IMR-90 (cell line): ENCODE measurements around the gene DPY19L1. TPM values are rescaled to one million over a fixed set of nuclear protein-coding genes. Genes with fewer than 3 reads are reported as not detected.

ENCODE experiments used
- ATAC-seq: fragments of 200-7000 bp; cut with Tn5 transposase; 2 replicates; pipeline ENCODE4 v1.9.1; 2020; ENCODE audit warnings: low read depth, mild to moderate bottlenecking, moderate library complexity
- BruUV-seq: library from RNA; stranded (reverse); fragments of 400-500 nt; replicated peaks from 2 replicates; lab custom pipeline; 2021; lab: Mats Ljungman, UMichigan
- CTCF ChIA-PET: fragments of 300-600 bp; formaldehyde crosslinking; extraction: SDS; loops from one replicate; lab custom pipeline; 2021; ENCODE audit warnings: antibody characterized with exemption; lab: Yijun Ruan, JAX
- POLR2A ChIA-PET: fragments of 300-600 bp; sonication (Branson Sonifier 250); formaldehyde crosslinking; loops from one replicate; lab custom pipeline; 2022; ENCODE audit warnings: antibody characterized with exemption; ENCODE audit not compliant: unreplicated experiment; lab: Charles Lee
- DNase-seq: peaks from one replicate; pipeline ENCODE4 v3.0.0; 2013
- H2AFZ ChIP-seq: replicated peaks from 2 replicates; pipeline ENCODE3; 2013; ENCODE audit warnings: low read length, mild to moderate bottlenecking; ENCODE audit not compliant: poor library complexity
- H2AK5ac ChIP-seq: 2 replicates; pipeline ENCODE4 v1.6.1; 2013; ENCODE audit warnings: low read depth, low read length, inconsistent platforms
- H2AK9ac ChIP-seq: replicated peaks from 2 replicates; pipeline ENCODE3; 2013; ENCODE audit warnings: mild to moderate bottlenecking, low read depth, low read length, moderate library complexity; ENCODE audit not compliant: poor library complexity
- H2BK120ac ChIP-seq: 2 replicates; pipeline ENCODE4 v1.6.1; 2013; ENCODE audit warnings: low read depth, low read length, inconsistent platforms
- H2BK15ac ChIP-seq: 3 replicates; pipeline ENCODE4 v1.6.1; 2013; ENCODE audit warnings: low read depth, low read length, inconsistent platforms
- H2BK20ac ChIP-seq: 2 replicates; pipeline ENCODE4 v1.6.1; 2013; ENCODE audit warnings: low read depth, mild to moderate bottlenecking, inconsistent platforms, low read length, moderate library complexity
- H2BK5ac ChIP-seq: 2 replicates; pipeline ENCODE4 v1.6.1; 2013; ENCODE audit warnings: mild to moderate bottlenecking, low read depth, low read length, inconsistent platforms; ENCODE audit not compliant: poor library complexity, severe bottlenecking
- H3K14ac ChIP-seq: replicated peaks from 2 replicates; pipeline ENCODE4 v1.6.1; 2013; ENCODE audit warnings: low read depth, low read length, inconsistent platforms
- H3K18ac ChIP-seq: 2 replicates; pipeline ENCODE4 v1.6.1; 2013; ENCODE audit warnings: low read depth, low read length, control low read depth
- H3K23ac ChIP-seq: 2 replicates; pipeline ENCODE4 v1.6.1; 2013; ENCODE audit warnings: low read depth, low read length, inconsistent platforms
- H3K27ac ChIP-seq: 2 replicates; pipeline ENCODE4 v1.5.1; 2013; ENCODE audit warnings: mild to moderate bottlenecking, control low read depth, low read length; ENCODE audit not compliant: insufficient read depth
- H3K27me3 ChIP-seq: 2 replicates; pipeline ENCODE4 v1.6.1; 2013; ENCODE audit warnings: low read length; ENCODE audit not compliant: control insufficient read depth, insufficient read depth
- H3K36me3 ChIP-seq: 2 replicates; pipeline ENCODE4 v1.6.1; 2013; ENCODE audit warnings: low read length, mixed read lengths; ENCODE audit not compliant: control insufficient read depth, insufficient read depth
- H3K4ac ChIP-seq: 2 replicates; pipeline ENCODE4 v1.6.1; 2013; ENCODE audit warnings: low read depth, low read length, inconsistent platforms
- H3K4me1 ChIP-seq: 2 replicates; pipeline ENCODE4 v1.6.1; 2013; ENCODE audit warnings: low read length, mixed read lengths; ENCODE audit not compliant: control insufficient read depth, insufficient read depth
- H3K4me2 ChIP-seq: 2 replicates; pipeline ENCODE4 v1.6.1; 2013; ENCODE audit warnings: low read depth, mild to moderate bottlenecking, control low read depth, low read length, moderate library complexity
- H3K4me3 ChIP-seq: 2 replicates; pipeline ENCODE4 v1.5.1; 2013; ENCODE audit warnings: low read depth, mild to moderate bottlenecking, control low read depth, low read length, moderate library complexity; ENCODE audit not compliant: insufficient read depth
- H3K56ac ChIP-seq: 2 replicates; pipeline ENCODE4 v1.6.1; 2013; ENCODE audit warnings: low read length, inconsistent platforms; ENCODE audit not compliant: insufficient read depth; ENCODE audit errors: extremely low read depth
- H3K79me1 ChIP-seq, 2 experiments: 2 replicates each; pipeline ENCODE4 v1.6.1; 2013; ENCODE audit warnings: low read length in 2 of 2, inconsistent platforms in 1 of 2, low read depth in 1 of 2
- H3K9ac ChIP-seq: 2 replicates; pipeline ENCODE4 v1.6.1; 2013; ENCODE audit warnings: low read depth, low read length, control low read depth
- H3K9me1 ChIP-seq: 2 replicates; pipeline ENCODE4 v1.6.1; 2013; ENCODE audit warnings: low read length, inconsistent platforms; ENCODE audit not compliant: insufficient read depth
- H3K9me3 ChIP-seq: 2 replicates; pipeline ENCODE4 v1.6.1; 2013; ENCODE audit warnings: low read length; ENCODE audit not compliant: control insufficient read depth, insufficient read depth
- H4K20me1 ChIP-seq: 2 replicates; pipeline ENCODE4 v1.6.1; 2013; ENCODE audit warnings: low read length, inconsistent platforms; ENCODE audit not compliant: insufficient read depth
- H4K5ac ChIP-seq: 2 replicates; pipeline ENCODE4 v1.6.1; 2013; ENCODE audit warnings: mild to moderate bottlenecking, low read depth, low read length, control low read depth
- H4K8ac ChIP-seq, 2 experiments: 2 replicates each; pipeline ENCODE4 v1.6.1; 2013; ENCODE audit warnings: low read depth in 2 of 2, low read length in 2 of 2, control low read depth in 1 of 2, inconsistent platforms in 1 of 2
- H4K91ac ChIP-seq: 2 replicates; pipeline ENCODE4 v1.6.1; 2013; ENCODE audit warnings: low read depth, low read length, inconsistent platforms; ENCODE audit not compliant: insufficient read depth
- BHLHE40 ChIP-seq: fragments of 150-350 bp; IDR thresholded peaks from 2 replicates; pipeline ENCODE4 v1.6.1; 2016; ENCODE audit warnings: mild to moderate bottlenecking, low read depth, low read length
- CHD1 ChIP-seq: IDR thresholded peaks from 2 replicates; pipeline ENCODE4 v1.6.1; 2012; ENCODE audit warnings: low read depth, low read length, improper control_type of control experiment
- CTCF ChIP-seq: conservative IDR thresholded peaks from 2 replicates; pipeline ENCODE4 v1.5.1; 2012; ENCODE audit warnings: mild to moderate bottlenecking, low read depth, low read length, improper control_type of control experiment
- ELK1 ChIP-seq: fragments of 150-350 bp; IDR thresholded peaks from 2 replicates; pipeline ENCODE4 v1.6.1; 2016; ENCODE audit warnings: low read depth, mild to moderate bottlenecking, low read length, moderate library complexity, borderline replicate concordance
- FOS ChIP-seq: fragments of 150-350 bp; IDR thresholded peaks from 2 replicates; pipeline ENCODE4 v1.6.1; 2016; ENCODE audit warnings: low read depth, low read length
- MAFK ChIP-seq: IDR thresholded peaks from 2 replicates; pipeline ENCODE4 v1.6.1; 2012; ENCODE audit warnings: low read depth, low read length, improper control_type of control experiment
- MAZ ChIP-seq: IDR thresholded peaks from 2 replicates; pipeline ENCODE4 v1.6.1; 2012; ENCODE audit warnings: low read depth, mild to moderate bottlenecking, low read length, improper control_type of control experiment, moderate library complexity, borderline replicate concordance
- MXI1 ChIP-seq: IDR thresholded peaks from 2 replicates; pipeline ENCODE4 v1.6.1; 2012; ENCODE audit warnings: low read depth, mild to moderate bottlenecking, low read length, moderate library complexity, borderline replicate concordance
- NFE2L2 ChIP-seq: fragments of 150-350 bp; IDR thresholded peaks from 2 replicates; pipeline ENCODE4 v1.6.1; 2016; ENCODE audit warnings: low read depth, mild to moderate bottlenecking, low read length
- POLR2A ChIP-seq: IDR thresholded peaks from 2 replicates; pipeline ENCODE4 v1.6.1; 2012; ENCODE audit warnings: mild to moderate bottlenecking, low read depth, low read length
- RAD21 ChIP-seq: IDR thresholded peaks from 2 replicates; pipeline ENCODE4 v1.6.1; 2012; ENCODE audit warnings: low read length, improper control_type of control experiment
- RCOR1 ChIP-seq: IDR thresholded peaks from 2 replicates; pipeline ENCODE4 v1.6.1; 2012; ENCODE audit warnings: mild to moderate bottlenecking, low read length, improper control_type of control experiment; ENCODE audit not compliant: insufficient replicate concordance
- SMC3 ChIP-seq: fragments of 150-350 bp; IDR thresholded peaks from 2 replicates; pipeline ENCODE4 v1.6.1; 2016; ENCODE audit warnings: low read depth, mild to moderate bottlenecking, antibody characterized with exemption, low read length, moderate library complexity
- USF2 ChIP-seq: fragments of 150-350 bp; IDR thresholded peaks from 2 replicates; pipeline ENCODE4 v1.6.1; 2017; ENCODE audit warnings: mild to moderate bottlenecking, antibody characterized with exemption, low read length, low read depth
- WGBS, 2 experiments: methylation state at CpG; one replicate each; pipeline versions ENCODE4 v1.1.5 to v1.1.7; 2013; ENCODE audit warnings: missing lambda C conversion rate in 2 of 2; ENCODE audit not compliant: insufficient read length in 1 of 2; ENCODE audit errors: extremely low coverage in 2 of 2; 5-methylcytosine and 5-hydroxymethylcytosine counted together
- dilution Hi-C: fragments of 300-500 bp; cut with HindIII; formaldehyde crosslinking; loops from one replicate; pipeline ENCODE4 v1.14.3; 2018; ENCODE audit warnings: low sequenced_read_pairs; ENCODE audit not compliant: unreplicated experiment
- in situ Hi-C: fragments of 300-500 bp; cut with MboI; formaldehyde crosslinking; loops from 3 replicates; pipeline ENCODE4 v1.14.3; 2019; ENCODE audit warnings: low sequenced_read_pairs, inconsistent platforms, mixed read lengths
- intact Hi-C: fragments of 100-400 bp; cut with micrococcal nuclease; formaldehyde crosslinking; loops from 2 replicates; pipeline ENCODE4 v1.10.0; 2022
- polyA plus RNA-seq, 3 experiments: library from polyadenylated mRNA; depleted of rRNA; stranded (reverse); fragments of >200 nt; gene quantifications; 2 replicates each; pipeline ENCODE4 v1.2.3, GENCODE V29; 2012; ENCODE audit warnings: low replicate concordance in 1 of 3
- total RNA-seq: library from RNA; depleted of rRNA; stranded (reverse); fragments of >200 nt; gene quantifications from 2 replicates; pipeline ENCODE4 v1.2.3, GENCODE V29; 2012

Gene DPY19L1
- total and polyA plus RNA-seq, 2 of the 4 experiments (the other 2 are of a cell fraction): 12.1 to 12.2 TPM

- Histone ChIP-seq H3K14ac (no peak overlapping the region), H3K36me3 (no peaks in the 10 kb centered on the region), H3K9ac (no peak overlapping the region), H3K9me3 (peaks cover 3% of the 10 kb centered on the region; the same call in 1 of the 2 replicates), H3K23ac (no peak overlapping the region), H2AK5ac (no peak overlapping the region), H3K27me3 (no peaks in the 10 kb centered on the region), H3K79me1 (no peaks in the 10 kb centered on the region), H4K8ac (no peak overlapping the region), H2AFZ (no peak overlapping the region), H2BK5ac (no peak overlapping the region), H3K27ac (no peak overlapping the region), H2AK9ac (no peak overlapping the region), H4K91ac (no peak overlapping the region), H3K56ac (no peak overlapping the region), H3K4me3 (no peak overlapping the region), H3K18ac (no peak overlapping the region), H3K4ac (no peak overlapping the region), H4K5ac (no peak overlapping the region), H3K4me2 (no peak overlapping the region), H2BK15ac (no peak overlapping the region), H3K4me1 (no peaks in the 10 kb centered on the region), H2BK120ac (no peak overlapping the region), H3K9me1 (no peaks in the 10 kb centered on the region), H4K20me1 (no peaks in the 10 kb centered on the region), H2BK20ac (no peak overlapping the region)
- intact Hi-C loops (no loop called here), dilution Hi-C loops (no loop called here), in situ Hi-C loops (no loop called here)
- ChIA-PET CTCF (interaction anchor here (0.6 kb wide), 1 partner anchor 114 kb away, joined by 5 read pairs; no protein-coding TSS in a partner anchor), POLR2A (no interaction called here)
- TF ChIP-seq RAD21: no peak
- TF ChIP-seq POLR2A: no peak
- TF ChIP-seq ELK1: no peak
- no peak for TF ChIP-seq BHLHE40
- no peak for TF ChIP-seq CTCF
- no peak for TF ChIP-seq CHD1
- no peak for TF ChIP-seq MAFK
- no peak for TF ChIP-seq RCOR1
- no peak for TF ChIP-seq SMC3
- no peak for TF ChIP-seq FOS
- TF ChIP-seq NFE2L2: no peak
- no peak for TF ChIP-seq USF2
- TF ChIP-seq MAZ: no peak
- TF ChIP-seq MXI1: no peak
- no peak for DNase-seq
- no TSS peak for BruUV-seq
- ATAC-seq: no peak
- WGBS, 2 experiments: no CpG with 5 or more reads among the region's 2 CpGs
Measured at GRCh38 chr7:34879871-34880270, 157.4 kb downstream of the DPY19L1 start.
